ENCODE measurements around the gene MYB.

Gene MYB

DNA sequence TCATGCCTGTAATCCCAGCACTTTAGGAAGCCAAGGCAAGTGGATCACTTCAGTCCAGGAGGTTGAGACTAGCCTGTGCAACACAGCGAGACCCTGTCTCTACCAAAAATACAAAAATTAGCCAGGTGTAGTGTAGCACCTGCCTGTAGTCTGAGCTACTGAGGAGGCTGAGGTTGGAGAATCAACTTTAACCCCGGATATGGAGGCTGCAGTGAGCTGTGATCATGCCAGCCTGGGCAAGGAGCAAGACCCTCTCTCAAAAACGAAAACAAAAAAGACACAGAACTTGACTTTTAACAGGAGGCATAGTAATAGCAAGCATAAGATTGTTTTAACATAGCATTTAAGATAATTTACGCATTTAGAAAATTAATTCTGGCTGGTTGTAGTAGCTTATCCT is 32.5 kb downstream of the MYB start:
- H3K27me3 ChIP-seq (ENCODE audit: control insufficient read depth, insufficient read depth, low read length): no peaks in the 10 kb centered on the region
- H3K4me3 ChIP-seq (ENCODE audit: low read length): no peak overlapping the region
- peaks cover 3% of the 10 kb centered on the region for H3K36me3 ChIP-seq (ENCODE audit: control insufficient read depth, low read depth, low read length)
- peaks cover 4% of the 10 kb centered on the region for H3K9me3 ChIP-seq (ENCODE audit: control insufficient read depth, low read depth, low read length)
- no peaks in the 10 kb centered on the region for H3K4me1 ChIP-seq (ENCODE audit: control insufficient read depth, low read depth, low read length)
- H3K27ac ChIP-seq (ENCODE audit: low read length): no peak overlapping the region
- no peak overlapping the region for H3K9ac ChIP-seq (ENCODE audit: low read length)

DNA sequence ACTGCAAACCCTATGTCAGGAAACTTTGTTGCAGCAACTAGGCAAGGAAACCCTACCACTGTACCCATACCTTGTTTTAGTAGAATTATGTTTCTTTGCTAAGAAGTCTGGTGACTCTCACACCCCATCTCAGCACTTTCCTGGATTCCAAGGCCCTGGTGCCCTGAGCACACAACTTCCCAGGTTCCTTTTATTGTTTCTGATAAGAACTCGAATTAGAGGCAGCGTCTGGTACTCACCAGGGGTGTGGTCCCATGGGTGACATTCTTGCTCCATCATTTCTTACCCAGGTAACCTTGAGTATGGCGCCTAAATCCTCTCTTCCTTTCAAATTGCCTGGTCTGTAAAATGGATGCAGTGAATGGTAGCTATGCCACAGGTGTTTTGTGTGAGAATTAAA is 34.1 kb downstream of the MYB start:
- no peak overlapping the region for H3K9ac ChIP-seq (ENCODE audit: low read length)
- peaks cover 6% of the 10 kb centered on the region for H3K36me3 ChIP-seq (ENCODE audit: control insufficient read depth, low read depth, low read length)
- H3K27ac ChIP-seq (ENCODE audit: low read length): no peak overlapping the region
- H3K27me3 ChIP-seq (ENCODE audit: control insufficient read depth, insufficient read depth, low read length): no peaks in the 10 kb centered on the region
- H3K4me1 ChIP-seq (ENCODE audit: control insufficient read depth, low read depth, low read length): no peaks in the 10 kb centered on the region
- no peaks in the 10 kb centered on the region for H3K9me3 ChIP-seq (ENCODE audit: control insufficient read depth, low read depth, low read length)
- H3K4me3 ChIP-seq (ENCODE audit: low read length): no peak overlapping the region

GRCh38 chr6:135215563-135215962 is 34.5 kb downstream of the MYB start:
- no peak overlapping the region for H3K9ac ChIP-seq (ENCODE audit: low read length)
- H3K27me3 ChIP-seq (ENCODE audit: control insufficient read depth, insufficient read depth, low read length): no peaks in the 10 kb centered on the region
- H3K27ac ChIP-seq (ENCODE audit: low read length): no peak overlapping the region
- no peak overlapping the region for H3K4me3 ChIP-seq (ENCODE audit: low read length)
- peaks cover 4% of the 10 kb centered on the region for H3K36me3 ChIP-seq (ENCODE audit: control insufficient read depth, low read depth, low read length)
- H3K4me1 ChIP-seq (ENCODE audit: control insufficient read depth, low read depth, low read length): no peaks in the 10 kb centered on the region
- no peaks in the 10 kb centered on the region for H3K9me3 ChIP-seq (ENCODE audit: control insufficient read depth, low read depth, low read length)

- Histone ChIP-seq H3K9ac (ENCODE audit: low read length) (no peak overlapping the region), H3K27ac (ENCODE audit: low read length) (no peak overlapping the region), H3K36me3 (ENCODE audit: control insufficient read depth, low read depth, low read length) (peaks cover 4% of the 10 kb centered on the region), H3K4me1 (ENCODE audit: control insufficient read depth, low read depth, low read length) (no peaks in the 10 kb centered on the region), H3K27me3 (ENCODE audit: control insufficient read depth, insufficient read depth, low read length) (no peaks in the 10 kb centered on the region), H3K4me3 (ENCODE audit: low read length) (no peak overlapping the region), H3K9me3 (ENCODE audit: control insufficient read depth, low read depth, low read length) (no peaks in the 10 kb centered on the region)
Measured at GRCh38 chr6:135217663-135218062, 36.6 kb downstream of the MYB start.

DNA sequence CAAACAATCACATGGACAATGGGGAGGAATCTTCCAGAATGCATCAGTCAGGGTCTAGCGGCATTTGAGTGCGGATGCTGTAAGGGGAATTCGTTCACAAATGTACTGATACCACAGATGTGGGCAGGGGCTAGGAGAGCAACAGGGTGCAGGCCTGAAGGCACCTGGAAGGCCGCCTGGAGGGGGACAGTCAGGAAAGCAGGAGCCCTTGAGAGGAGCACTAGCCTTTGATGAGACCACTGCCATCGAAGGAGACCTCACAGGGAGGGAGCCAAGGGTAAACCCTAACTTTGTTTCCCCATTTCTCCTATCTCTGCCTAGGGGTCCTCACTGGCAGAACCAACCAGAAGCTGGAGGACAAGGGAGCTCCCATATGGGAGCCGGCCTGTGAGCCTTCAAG is 38.2 kb downstream of the MYB start:
- no peak overlapping the region for H3K9ac ChIP-seq (ENCODE audit: low read length)
- no peaks in the 10 kb centered on the region for H3K4me1 ChIP-seq (ENCODE audit: control insufficient read depth, low read depth, low read length)
- H3K9me3 ChIP-seq (ENCODE audit: control insufficient read depth, low read depth, low read length): no peaks in the 10 kb centered on the region
- H3K27ac ChIP-seq (ENCODE audit: low read length): no peak overlapping the region
- no peaks in the 10 kb centered on the region for H3K27me3 ChIP-seq (ENCODE audit: control insufficient read depth, insufficient read depth, low read length)
- H3K4me3 ChIP-seq (ENCODE audit: low read length): no peak overlapping the region
- peaks cover 4% of the 10 kb centered on the region for H3K36me3 ChIP-seq (ENCODE audit: control insufficient read depth, low read depth, low read length)

DNA sequence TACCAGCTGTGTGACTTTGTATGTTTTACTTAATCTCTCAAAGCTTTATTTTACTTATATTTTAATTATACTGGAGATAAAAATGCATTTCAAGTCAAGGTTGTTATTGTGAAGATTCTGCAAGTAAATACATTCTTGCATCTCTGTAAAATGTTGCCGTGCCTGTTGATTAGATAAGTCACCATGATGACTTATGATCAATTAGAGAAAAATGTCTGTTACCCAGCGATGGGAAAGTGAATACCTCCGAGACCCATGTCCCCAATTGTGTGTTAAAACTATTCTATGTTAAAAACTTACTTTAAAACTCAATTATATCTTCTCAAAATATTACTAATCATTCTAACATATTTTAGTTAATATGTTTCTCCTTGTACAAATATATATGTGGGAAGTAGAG is 39.9 kb downstream of the MYB start:
- Histone ChIP-seq H3K9ac (ENCODE audit: low read length) (no peak overlapping the region), H3K27me3 (ENCODE audit: control insufficient read depth, insufficient read depth, low read length) (no peaks in the 10 kb centered on the region), H3K4me3 (ENCODE audit: low read length) (no peak overlapping the region)

DNA sequence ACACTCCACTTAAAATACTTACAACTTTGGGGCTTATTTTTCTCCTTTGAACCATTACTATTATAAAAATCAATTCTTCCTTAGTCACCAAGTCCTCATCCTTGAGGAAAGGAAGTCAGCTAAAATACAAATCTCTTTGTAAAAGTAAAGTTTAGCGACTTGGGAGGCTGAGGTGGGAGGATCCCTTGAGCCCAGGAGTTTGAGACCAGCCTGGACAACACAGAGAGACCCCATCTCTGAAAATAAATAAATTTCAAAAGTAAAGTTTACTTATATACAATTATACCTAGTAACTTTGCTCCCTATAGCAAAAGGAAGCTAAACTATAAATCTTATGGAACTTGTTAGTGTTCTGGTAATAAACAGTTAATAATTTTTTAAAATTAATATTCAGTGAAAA is 40.4 kb downstream of the MYB start:
- Histone ChIP-seq H3K4me1 (ENCODE audit: control insufficient read depth, low read depth, low read length) (no peaks in the 10 kb centered on the region), H3K4me3 (ENCODE audit: low read length) (no peak overlapping the region), H3K9ac (ENCODE audit: low read length) (no peak overlapping the region), H3K27ac (ENCODE audit: low read length) (no peak overlapping the region), H3K27me3 (ENCODE audit: control insufficient read depth, insufficient read depth, low read length) (no peaks in the 10 kb centered on the region), H3K36me3 (ENCODE audit: control insufficient read depth, low read depth, low read length) (peaks cover 4% of the 10 kb centered on the region), H3K9me3 (ENCODE audit: control insufficient read depth, low read depth, low read length) (no peaks in the 10 kb centered on the region)

More for the DNA sequence above, 39.9 kb downstream of the MYB start:
- Histone ChIP-seq H3K9me3 (ENCODE audit: control insufficient read depth, low read depth, low read length) (no peaks in the 10 kb centered on the region), H3K27ac (ENCODE audit: low read length) (no peak overlapping the region), H3K4me1 (ENCODE audit: control insufficient read depth, low read depth, low read length) (no peaks in the 10 kb centered on the region), H3K36me3 (ENCODE audit: control insufficient read depth, low read depth, low read length) (peaks cover 4% of the 10 kb centered on the region)

GRCh38 chr6:135222623-135223022 is 41.5 kb downstream of the MYB start:
- Histone ChIP-seq H3K27me3 (ENCODE audit: control insufficient read depth, insufficient read depth, low read length) (no peaks in the 10 kb centered on the region), H3K4me3 (ENCODE audit: low read length) (no peak overlapping the region), H3K4me1 (ENCODE audit: control insufficient read depth, low read depth, low read length) (no peaks in the 10 kb centered on the region), H3K9ac (ENCODE audit: low read length) (no peak overlapping the region), H3K27ac (ENCODE audit: low read length) (no peak overlapping the region), H3K9me3 (ENCODE audit: control insufficient read depth, low read depth, low read length) (no peaks in the 10 kb centered on the region), H3K36me3 (ENCODE audit: control insufficient read depth, low read depth, low read length) (peaks cover 4% of the 10 kb centered on the region)

- peaks cover under 1% of the 10 kb centered on the region for H3K36me3 ChIP-seq (ENCODE audit: control insufficient read depth, low read depth, low read length)
- H3K9me3 ChIP-seq (ENCODE audit: control insufficient read depth, low read depth, low read length): no peaks in the 10 kb centered on the region
- H3K27ac ChIP-seq (ENCODE audit: low read length): no peak overlapping the region
- H3K9ac ChIP-seq (ENCODE audit: low read length): no peak overlapping the region
- H3K4me3 ChIP-seq (ENCODE audit: low read length): no peak overlapping the region
- no peaks in the 10 kb centered on the region for H3K4me1 ChIP-seq (ENCODE audit: control insufficient read depth, low read depth, low read length)
- H3K27me3 ChIP-seq (ENCODE audit: control insufficient read depth, insufficient read depth, low read length): no peaks in the 10 kb centered on the region
Measured at GRCh38 chr6:135224037-135224647, 43.0 kb downstream of the MYB start.

GRCh38 chr6:135225911-135226310 is 44.8 kb downstream of the MYB start:
- Histone ChIP-seq H3K27ac (ENCODE audit: low read length) (no peak overlapping the region), H3K4me3 (ENCODE audit: low read length) (no peak overlapping the region), H3K36me3 (ENCODE audit: control insufficient read depth, low read depth, low read length) (no peaks in the 10 kb centered on the region), H3K27me3 (ENCODE audit: control insufficient read depth, insufficient read depth, low read length) (no peaks in the 10 kb centered on the region), H3K4me1 (ENCODE audit: control insufficient read depth, low read depth, low read length) (no peaks in the 10 kb centered on the region), H3K9me3 (ENCODE audit: control insufficient read depth, low read depth, low read length) (no peaks in the 10 kb centered on the region), H3K9ac (ENCODE audit: low read length) (no peak overlapping the region)

DNA sequence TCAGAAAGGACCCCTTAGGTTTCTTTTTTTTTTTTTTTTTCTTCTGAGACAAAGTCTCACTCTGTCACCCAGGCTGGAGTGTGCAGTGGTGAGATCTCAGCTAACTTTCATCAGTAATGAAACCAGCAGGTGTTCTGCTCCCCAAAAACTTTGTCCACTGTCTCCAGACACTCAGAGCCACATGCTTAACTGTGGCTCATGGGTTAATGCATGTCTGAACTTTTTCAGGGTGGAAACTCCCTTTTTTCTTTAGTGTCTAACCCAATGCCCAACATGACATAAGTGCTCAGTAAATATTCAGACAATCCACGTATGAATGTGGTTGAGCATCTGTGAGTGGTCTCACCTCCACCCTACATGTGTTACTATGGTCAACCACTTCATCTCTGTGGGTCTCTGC is 45.4 kb downstream of the MYB start:
- H3K9ac ChIP-seq (ENCODE audit: low read length): no peak overlapping the region
- H3K27ac ChIP-seq (ENCODE audit: low read length): no peak overlapping the region
- H3K9me3 ChIP-seq (ENCODE audit: control insufficient read depth, low read depth, low read length): no peaks in the 10 kb centered on the region
- no peak overlapping the region for H3K4me3 ChIP-seq (ENCODE audit: low read length)
- no peaks in the 10 kb centered on the region for H3K36me3 ChIP-seq (ENCODE audit: control insufficient read depth, low read depth, low read length)
- H3K4me1 ChIP-seq (ENCODE audit: control insufficient read depth, low read depth, low read length): no peaks in the 10 kb centered on the region
- no peaks in the 10 kb centered on the region for H3K27me3 ChIP-seq (ENCODE audit: control insufficient read depth, insufficient read depth, low read length)

GRCh38 chr6:135227349-135227748 is 46.2 kb downstream of the MYB start:
- Histone ChIP-seq H3K9me3 (ENCODE audit: control insufficient read depth, low read depth, low read length) (no peaks in the 10 kb centered on the region), H3K27me3 (ENCODE audit: control insufficient read depth, insufficient read depth, low read length) (no peaks in the 10 kb centered on the region), H3K4me1 (ENCODE audit: control insufficient read depth, low read depth, low read length) (no peaks in the 10 kb centered on the region), H3K4me3 (ENCODE audit: low read length) (no peak overlapping the region), H3K36me3 (ENCODE audit: control insufficient read depth, low read depth, low read length) (no peaks in the 10 kb centered on the region), H3K27ac (ENCODE audit: low read length) (no peak overlapping the region), H3K9ac (ENCODE audit: low read length) (no peak overlapping the region)

Data from iPS-18a (cell line).